Daoy (cell line): ENCODE data around the gene BCL2L13. TPM values are rescaled to one million over a fixed set of nuclear protein-coding genes. Genes with fewer than 3 reads are reported as not detected.

Experiments used
- DNase-seq: peaks from one replicate; pipeline ENCODE4 v3.0.0-alpha.2; 2015; ENCODE audit warnings: low read depth
- total RNA-seq: library from RNA; depleted of rRNA; stranded (reverse); fragments of >200 nt; shearing (Covaris generic); gene quantifications from 2 replicates; pipeline ENCODE4 v1.2.3, GENCODE V29; 2014

BCL2L13 gene
- total RNA-seq, 1 experiment from 2014 or later, result 61.3 TPM

DNA sequence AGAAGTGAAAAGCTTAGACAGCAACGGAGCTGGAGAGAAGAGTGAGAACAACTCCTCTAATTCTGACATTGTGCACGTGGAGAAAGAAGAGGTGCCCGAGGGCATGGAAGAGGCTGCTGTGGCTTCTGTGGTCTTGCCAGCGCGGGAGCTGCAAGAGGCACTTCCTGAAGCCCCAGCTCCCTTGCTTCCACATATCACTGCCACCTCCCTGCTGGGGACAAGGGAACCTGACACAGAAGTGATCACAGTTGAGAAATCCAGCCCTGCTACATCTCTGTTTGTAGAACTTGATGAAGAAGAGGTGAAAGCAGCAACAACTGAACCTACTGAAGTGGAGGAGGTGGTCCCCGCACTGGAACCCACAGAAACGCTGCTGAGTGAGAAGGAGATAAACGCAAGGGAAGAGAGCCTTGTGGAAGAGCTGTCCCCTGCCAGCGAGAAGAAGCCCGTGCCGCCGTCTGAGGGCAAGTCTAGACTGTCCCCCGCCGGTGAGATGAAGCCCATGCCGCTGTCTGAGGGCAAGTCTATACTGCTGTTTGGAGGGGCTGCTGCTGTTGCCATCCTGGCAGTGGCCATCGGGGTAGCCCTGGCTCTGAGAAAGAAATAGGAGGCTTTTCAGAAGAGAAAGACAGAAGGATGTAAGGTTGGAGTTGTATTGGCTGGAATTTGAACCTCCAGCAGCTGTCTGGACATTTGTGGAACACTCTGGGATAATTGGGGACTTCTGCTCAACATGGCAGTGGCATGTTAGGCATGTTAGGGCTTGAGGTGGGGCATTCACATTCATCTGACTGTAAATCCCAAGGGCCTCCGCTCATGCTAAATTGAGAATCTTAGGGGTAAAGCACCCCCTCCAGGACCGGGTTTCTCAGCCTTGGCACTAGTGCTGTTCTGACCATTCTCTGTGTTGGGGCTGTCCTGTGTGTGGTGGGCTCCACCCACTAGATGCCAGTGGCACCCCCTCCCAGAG is 88.7 kb downstream of the BCL2L13 start:
- no peak for DNase-seq

DNA sequence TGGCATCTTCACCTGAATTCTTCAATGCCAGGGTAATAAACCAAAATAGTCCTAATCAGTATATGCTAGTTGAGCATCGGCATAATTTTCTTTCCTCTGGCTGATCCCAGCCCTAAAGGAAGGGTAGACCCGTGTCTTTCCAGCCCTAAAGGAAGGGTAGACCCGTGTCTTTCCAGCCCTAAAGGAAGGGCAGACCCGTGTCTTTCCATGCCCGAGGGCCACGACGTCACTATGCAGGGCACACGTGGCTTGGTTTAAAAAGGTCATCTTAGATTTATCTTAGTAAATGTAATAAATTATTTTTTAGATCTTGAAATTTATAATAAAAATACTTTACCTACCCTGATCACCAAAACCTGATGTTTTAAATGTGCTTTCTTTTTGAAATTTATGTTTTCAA is 90.2 kb downstream of the BCL2L13 start:
- DNase-seq, result no peak

- no peak for DNase-seq
Measured at GRCh38 chr22:17729561-17729960, 91.0 kb downstream of the BCL2L13 start.

- DNase-seq, result no peak
Measured at GRCh38 chr22:17732251-17732854, 93.8 kb downstream of the BCL2L13 start.

GRCh38 chr22:17733466-17733865 is 94.9 kb downstream of the BCL2L13 start:
- peak; percentile 30 for DNase-seq

DNA sequence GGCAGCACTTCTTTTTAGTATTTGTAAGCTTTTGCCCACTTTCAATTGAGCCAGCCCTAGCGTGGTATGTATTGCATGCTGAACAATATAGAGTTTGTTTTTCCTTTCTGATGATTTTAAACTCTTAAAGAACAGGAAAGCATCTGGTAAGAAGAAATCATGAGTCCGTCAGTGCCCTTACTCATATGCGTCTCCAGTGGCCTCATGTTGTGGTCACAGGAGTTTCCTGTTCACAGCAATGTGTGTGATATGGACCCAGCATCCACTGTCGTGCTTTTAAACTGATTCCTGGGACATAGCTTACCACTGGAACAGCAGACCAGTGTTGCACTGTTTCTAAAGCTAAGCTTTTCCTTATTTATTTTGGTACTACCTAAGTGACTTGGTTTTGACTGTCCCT is 95.6 kb downstream of the BCL2L13 start:
- DNase-seq, result peak; percentile 45

DNA sequence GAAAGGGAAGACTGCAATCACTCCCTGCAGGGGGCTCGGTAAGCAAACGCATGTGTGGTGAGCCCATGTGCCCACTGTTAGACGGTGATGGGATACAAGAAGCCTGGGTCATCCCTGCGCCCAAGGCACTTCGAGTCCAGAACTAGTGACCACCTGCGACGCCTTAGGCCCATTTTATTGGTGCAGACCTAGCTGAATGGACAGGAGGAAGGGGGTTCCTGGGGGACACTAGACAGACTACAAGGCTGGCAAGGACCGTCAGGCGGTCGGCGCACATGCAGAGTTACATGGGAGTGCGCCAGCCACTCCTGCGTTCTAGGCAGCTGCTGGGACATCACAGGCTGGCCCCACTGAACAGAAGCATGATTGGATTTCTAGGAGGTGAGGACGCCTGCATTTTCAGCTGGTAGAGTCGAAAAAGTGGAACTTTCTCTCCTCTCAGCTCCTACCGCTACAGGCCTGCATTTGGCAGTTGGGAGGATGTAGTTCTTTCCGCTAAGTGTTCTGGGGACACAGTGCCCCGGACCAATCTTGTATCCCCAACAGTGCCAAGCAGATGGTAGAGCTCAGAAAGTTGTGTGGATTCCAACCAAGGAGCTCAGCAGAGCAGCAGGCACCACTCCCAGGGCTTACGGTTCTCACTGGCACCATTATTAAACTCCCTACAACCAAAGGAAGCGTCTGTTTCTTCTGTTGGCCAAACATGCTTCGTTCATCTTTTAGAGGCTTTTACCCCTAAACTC is 100.0 kb downstream of the BCL2L13 start:
- DNase-seq, result no peak

GRCh38 chr22:17739196-17739975 is 100.8 kb downstream of the BCL2L13 start:
- no peak for DNase-seq

DNA sequence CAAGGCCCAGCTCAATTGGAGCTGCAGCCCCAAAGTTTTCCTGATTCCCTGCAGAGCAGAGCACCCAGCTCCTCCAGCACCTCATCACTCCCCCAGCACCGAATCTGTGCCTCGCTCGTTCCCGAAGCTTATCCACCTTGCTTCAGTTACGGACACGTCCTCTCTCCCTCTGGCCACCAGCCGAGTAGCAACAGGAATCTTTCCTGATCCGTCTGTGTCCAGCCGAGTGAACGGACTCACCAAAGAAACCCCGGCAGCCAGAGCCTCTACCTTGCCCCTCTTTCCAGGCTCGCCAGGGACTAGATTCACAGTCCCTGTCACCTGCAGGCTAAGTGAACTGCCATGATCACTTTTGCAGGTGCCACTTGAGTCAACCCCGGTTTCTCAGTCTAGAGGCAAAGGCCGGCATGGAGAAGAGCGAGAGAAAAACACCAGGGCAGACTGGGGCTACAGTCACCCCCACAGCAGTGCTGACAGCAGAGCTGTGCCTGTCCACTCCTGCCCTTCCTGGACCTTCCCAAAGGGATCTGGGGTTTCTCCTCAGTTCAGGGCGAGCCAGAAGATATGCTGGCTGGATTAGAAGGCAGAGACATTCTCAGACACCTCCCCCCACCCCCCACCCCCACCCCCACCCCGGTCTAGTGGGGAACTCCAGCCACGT is 103.4 kb downstream of the BCL2L13 start:
- no peak for DNase-seq

- DNase-seq, result peak; percentile 75
Measured at GRCh38 chr22:17742527-17742902, 104.0 kb downstream of the BCL2L13 start.

DNA sequence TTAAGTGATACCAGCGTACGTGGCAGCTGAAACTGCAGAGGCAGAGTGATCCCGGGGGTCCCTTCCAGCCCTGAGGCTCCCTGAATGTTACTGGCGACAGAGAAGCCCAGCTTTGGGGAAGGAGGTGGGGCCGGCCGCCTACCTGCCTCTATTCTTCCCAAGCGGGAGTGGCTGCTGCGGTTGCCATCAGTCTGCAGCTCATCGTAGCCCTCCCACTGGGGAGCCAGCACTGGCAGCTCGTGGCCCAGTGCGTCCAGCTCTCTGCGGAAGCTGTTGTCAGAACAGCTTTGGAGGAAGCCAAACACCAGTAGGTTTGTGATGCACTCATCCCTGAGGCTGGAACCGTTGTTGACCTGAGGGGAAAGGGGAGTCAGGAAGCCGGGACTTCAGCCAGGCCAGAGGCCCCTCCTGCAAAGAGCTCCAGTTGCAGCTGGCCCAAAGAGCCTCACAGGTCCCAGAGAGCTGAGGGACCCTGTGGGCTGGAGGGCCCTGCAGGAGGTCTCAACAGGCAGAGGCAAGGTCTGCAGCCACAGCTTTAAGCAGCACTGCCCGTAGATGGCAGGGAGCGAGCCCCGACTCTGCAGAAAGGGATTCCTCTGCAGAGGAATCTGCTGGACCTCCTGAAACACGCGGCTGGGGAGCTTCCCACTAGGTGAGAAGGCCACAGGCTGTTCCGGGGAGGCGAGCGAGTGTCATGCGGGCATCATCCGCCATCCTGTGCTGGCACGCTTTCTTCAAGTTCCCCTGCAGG is 105.3 kb downstream of the BCL2L13 start:
- DNase-seq, result no peak

DNA sequence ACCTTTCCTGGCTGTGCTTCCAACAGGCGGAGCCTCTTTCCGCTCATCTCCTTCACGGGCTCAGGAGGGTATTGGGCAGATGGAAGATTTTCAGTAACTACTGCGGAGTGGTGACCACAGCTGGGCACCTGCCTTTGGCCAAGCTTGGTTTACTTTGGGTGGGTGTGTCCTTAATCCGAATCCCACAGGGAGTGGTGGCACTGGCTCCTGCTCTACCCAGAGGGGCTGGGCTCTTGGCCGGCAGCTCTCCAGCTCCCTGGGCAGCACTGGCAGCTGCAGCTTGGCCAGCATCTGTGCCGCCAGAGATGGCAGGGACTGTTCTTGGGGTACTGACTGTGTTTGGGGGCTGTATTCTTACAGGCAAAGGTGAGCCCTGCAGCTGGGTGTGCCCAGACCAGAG is 105.9 kb downstream of the BCL2L13 start:
- no peak for DNase-seq

DNA sequence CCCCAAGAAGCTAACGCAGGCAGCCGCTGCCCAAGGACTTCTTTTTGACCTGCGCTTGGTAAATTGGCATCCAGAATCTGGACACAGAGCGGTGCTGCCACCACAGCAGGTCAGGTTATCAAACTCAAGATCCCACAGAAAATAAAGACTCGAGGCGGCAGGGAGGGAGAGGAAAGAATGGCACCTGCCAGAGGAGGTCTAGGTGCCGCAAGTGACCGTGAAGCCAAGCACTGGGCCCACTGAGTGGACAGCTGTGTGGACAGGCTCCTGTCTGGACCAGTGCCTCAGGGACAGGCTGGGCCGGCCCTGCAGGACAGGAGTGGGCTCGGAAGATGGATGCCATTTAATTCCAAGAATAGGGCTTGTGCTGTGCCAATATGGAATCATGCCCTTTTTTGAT is 108.4 kb downstream of the BCL2L13 start:
- no peak for DNase-seq

DNA sequence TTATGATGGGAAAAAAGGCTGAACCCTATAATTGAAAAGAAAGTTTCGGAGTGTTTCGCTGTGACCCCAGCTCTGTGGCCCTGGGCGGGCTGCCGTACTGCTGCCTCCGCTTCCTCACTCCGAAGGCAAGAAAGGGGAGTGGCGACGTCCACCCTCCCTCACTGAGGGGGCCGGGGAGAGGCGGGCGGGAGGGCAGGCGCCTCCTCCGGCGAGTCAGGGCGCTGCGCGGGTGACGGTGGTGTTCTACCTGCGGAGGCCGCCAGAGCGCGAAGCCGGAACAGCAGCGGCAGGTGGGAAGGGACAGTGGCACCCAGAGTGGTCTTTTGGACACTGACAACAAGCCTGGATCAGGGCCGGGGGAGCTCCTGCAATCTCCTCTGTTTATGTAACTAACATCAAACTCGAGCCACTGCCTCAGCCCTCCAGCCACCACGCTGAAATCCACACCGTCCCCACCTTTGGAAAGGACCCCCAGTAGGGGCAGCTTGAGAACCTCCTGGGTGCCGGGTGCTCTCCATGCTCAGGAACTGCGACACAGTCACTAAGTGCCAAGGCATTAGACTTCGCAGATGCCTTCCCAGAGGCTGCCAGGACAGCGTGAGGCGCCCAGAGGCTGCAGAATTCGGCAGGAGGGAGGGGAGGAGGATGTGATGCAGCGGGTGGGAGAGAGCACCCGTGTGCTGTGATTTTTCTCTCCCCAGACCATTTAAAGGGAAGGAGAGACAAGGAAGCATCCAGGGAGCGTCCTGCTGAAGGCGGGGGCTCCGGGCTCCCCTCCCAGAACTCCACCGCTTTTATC is 110.2 kb downstream of the BCL2L13 start:
- no peak for DNase-seq

DNA sequence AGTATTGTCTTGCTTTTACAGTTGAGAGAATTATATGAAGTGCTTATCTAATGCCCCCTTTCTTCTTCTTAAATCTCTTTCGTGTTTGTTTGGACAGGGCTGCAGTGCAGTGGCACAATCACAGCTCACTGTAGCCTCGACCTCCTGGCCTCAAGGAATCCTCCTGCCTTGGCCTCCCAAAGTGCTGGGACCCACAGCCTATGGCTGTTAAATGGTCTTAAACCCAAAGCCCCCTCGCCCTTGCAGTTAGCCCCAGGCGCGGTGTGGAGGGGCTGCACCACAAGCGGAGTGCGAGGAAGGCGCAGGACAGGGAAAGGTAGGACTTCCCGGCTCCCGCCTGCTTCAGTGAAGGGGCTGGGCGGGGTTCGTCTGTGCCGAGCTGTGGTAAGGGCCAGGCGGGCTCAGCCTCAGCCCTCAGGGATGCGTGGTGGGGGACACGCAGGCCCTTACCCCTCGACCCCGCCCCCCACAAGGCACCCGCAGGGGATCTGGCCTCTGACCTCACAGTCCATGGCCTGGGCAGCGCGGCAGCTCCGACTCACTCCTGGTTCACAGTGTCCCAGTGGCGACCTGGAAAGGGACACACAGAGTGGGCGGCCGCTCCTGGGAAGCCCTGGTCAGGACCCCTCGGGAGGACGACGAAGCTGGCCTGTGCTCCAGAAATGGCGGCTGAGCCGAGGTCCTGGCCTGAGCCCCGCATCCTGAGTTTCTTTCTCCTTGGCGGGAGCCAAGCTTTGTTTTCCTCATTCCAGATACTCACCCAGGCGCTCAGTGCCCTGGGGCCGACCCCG is 111.2 kb downstream of the BCL2L13 start:
- DNase-seq, result no peak

- DNase-seq, result no peak
Measured at GRCh38 chr22:17751596-17751995, 113.0 kb downstream of the BCL2L13 start.

DNA sequence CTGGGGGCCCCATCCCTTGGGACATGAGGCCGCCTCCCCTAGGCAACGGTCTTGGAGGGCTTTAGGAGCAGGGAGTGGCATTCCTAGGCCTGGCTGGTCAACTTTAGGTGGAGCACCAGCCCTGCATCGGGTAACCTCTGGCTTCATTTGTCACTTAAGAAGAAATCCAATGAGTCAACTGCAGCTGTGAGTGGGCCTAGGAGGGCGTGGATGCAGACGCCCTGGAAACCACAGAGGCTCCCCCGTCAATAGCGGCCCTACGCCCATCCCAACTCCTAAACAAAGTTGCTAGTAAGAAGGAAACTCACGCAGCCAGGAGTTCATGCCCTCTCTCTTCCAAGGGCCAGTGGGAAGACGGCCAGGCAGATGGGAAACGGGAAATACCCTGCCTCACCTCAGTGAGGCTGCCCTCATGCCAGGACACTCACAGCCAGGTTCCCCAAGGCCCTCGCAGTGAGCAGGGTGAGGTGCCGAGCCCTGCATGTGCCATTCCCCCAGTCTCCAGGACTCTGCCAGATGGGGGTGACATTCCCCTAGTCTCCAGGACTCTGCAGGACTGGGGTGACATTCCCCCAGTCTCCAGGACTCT is 114.9 kb downstream of the BCL2L13 start:
- DNase-seq, result peak; percentile 65

- DNase-seq, result no peak
Measured at GRCh38 chr22:17754233-17754925, 115.8 kb downstream of the BCL2L13 start.
